Measurements from ENCODE around the gene ADRA2A.

DNA sequence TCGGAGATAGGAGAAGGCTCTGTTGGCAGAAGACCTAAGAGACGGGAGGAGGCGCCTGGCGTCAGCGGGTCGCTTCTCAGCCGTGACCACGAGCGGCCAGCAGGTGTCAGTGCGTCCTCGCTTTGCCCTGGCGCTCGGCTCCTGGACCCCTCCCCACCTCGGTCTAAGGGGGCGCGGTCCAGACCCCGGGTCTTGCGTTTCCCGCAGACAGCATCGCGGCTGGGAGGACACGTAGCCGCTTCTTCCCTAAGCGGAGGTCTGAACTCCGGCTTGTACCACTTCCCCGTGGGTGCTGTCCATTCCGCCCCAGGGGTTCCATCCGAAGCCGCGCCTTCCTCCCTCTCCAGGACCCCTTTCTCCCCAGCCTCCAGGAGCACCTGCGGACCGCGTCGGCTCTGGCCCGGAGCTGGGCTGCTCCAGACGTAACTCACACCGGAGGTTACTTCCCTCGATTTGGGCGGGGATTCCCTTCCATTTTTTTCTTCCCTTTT is 593 bp upstream of the ADRA2A start:
- TF ChIP-seq, protein P1, sequence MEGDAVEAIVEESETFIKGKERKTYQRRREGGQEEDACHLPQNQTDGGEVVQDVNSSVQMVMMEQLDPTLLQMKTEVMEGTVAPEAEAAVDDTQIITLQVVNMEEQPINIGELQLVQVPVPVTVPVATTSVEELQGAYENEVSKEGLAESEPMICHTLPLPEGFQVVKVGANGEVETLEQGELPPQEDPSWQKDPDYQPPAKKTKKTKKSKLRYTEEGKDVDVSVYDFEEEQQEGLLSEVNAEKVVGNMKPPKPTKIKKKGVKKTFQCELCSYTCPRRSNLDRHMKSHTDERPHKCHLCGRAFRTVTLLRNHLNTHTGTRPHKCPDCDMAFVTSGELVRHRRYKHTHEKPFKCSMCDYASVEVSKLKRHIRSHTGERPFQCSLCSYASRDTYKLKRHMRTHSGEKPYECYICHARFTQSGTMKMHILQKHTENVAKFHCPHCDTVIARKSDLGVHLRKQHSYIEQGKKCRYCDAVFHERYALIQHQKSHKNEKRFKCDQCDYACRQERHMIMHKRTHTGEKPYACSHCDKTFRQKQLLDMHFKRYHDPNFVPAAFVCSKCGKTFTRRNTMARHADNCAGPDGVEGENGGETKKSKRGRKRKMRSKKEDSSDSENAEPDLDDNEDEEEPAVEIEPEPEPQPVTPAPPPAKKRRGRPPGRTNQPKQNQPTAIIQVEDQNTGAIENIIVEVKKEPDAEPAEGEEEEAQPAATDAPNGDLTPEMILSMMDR (conservative IDR thresholded peaks at IDR 0.05): peak; percentile 93
- no peak for TF ChIP-seq ZFX (IDR thresholded peaks at IDR 0.05)

Measured in C4-2B (cell line).